Activated naive CD8-positive, alpha-beta T cell treated with anti-CD3 and anti-CD28 coated beads for 36 hours (primary cell): Measurements from ENCODE around the gene BOD1L1. TPM values are rescaled to one million over a fixed set of nuclear protein-coding genes. Genes with fewer than 3 reads are reported as not detected.
A peak's percentile ranks its signal among the peaks of the same experiment; 100 is the strongest.

ENCODE experiments used
- DNase-seq: peaks from one replicate; pipeline ENCODE4 v3.0.0; 2021
- H3K27ac Mint-ChIP-seq: one replicate; pipeline ENCODE4 v1.8.0; 2022; ENCODE audit warnings: mild to moderate bottlenecking, moderate library complexity, mixed read lengths
- H3K27me3 Mint-ChIP-seq: one replicate; pipeline ENCODE4 v1.8.0; 2022; ENCODE audit warnings: mild to moderate bottlenecking, mixed read lengths
- H3K36me3 Mint-ChIP-seq: one replicate; pipeline ENCODE4 v1.8.0; 2021; ENCODE audit warnings: mild to moderate bottlenecking, mixed read lengths
- H3K4me1 Mint-ChIP-seq: one replicate; pipeline ENCODE4 v1.8.0; 2021; ENCODE audit warnings: mixed read lengths
- H3K4me3 Mint-ChIP-seq: one replicate; pipeline ENCODE4 v1.8.0; 2022; ENCODE audit warnings: mild to moderate bottlenecking, moderate library complexity, mixed read lengths
- H3K9me3 Mint-ChIP-seq: one replicate; pipeline ENCODE4 v1.8.0; 2022; ENCODE audit warnings: mixed read lengths
- total RNA-seq, 2 experiments: library from RNA; stranded (reverse); gene quantifications; one replicate each; pipeline ENCODE4 v1.2.3, GENCODE V29; 2021

Gene BOD1L1
- total RNA-seq, 2 experiments from 2014 or later: 33.5 to 34.8 TPM

- H3K4me1 Mint-ChIP-seq: no peaks in the 10 kb centered on the region
- H3K27ac Mint-ChIP-seq: no peak overlapping the region
- DNase-seq: no peak
- H3K36me3 Mint-ChIP-seq: no peaks in the 10 kb centered on the region
- no peaks in the 10 kb centered on the region for H3K9me3 Mint-ChIP-seq
- H3K27me3 Mint-ChIP-seq: peaks cover 9% of the 10 kb centered on the region
- H3K4me3 Mint-ChIP-seq: no peak overlapping the region
Observed at GRCh38 chr4:13640149-13640940, 12.8 kb upstream of the BOD1L1 start.

GRCh38 chr4:13635286-13635799 lies 7.8 kb upstream of the BOD1L1 start:
- H3K4me1 Mint-ChIP-seq: no peaks in the 10 kb centered on the region
- H3K9me3 Mint-ChIP-seq: no peaks in the 10 kb centered on the region
- H3K36me3 Mint-ChIP-seq: peaks cover 2% of the 10 kb centered on the region
- H3K27me3 Mint-ChIP-seq: peaks cover 5% of the 10 kb centered on the region
- no peak overlapping the region for H3K4me3 Mint-ChIP-seq
- DNase-seq: no peak
- H3K27ac Mint-ChIP-seq: no peak overlapping the region

- Mint-ChIP-seq H3K4me1 (peaks cover 1% of the 10 kb centered on the region), H3K27ac (no peak overlapping the region), H3K36me3 (peaks cover 2% of the 10 kb centered on the region), H3K9me3 (no peaks in the 10 kb centered on the region), H3K27me3 (no peaks in the 10 kb centered on the region), H3K4me3 (no peak overlapping the region)
- no peak for DNase-seq
Observed at GRCh38 chr4:13633671-13634070, 6.1 kb upstream of the BOD1L1 start.

- no peaks in the 10 kb centered on the region for H3K27me3 Mint-ChIP-seq
- peak overlapping the region; percentile 95 for H3K4me3 Mint-ChIP-seq
- H3K27ac Mint-ChIP-seq: peak overlapping the region; percentile 91
- H3K4me1 Mint-ChIP-seq: peaks cover 36% of the 10 kb centered on the region
- peaks cover 5% of the 10 kb centered on the region for H3K36me3 Mint-ChIP-seq
- DNase-seq: no peak
- no peaks in the 10 kb centered on the region for H3K9me3 Mint-ChIP-seq
Observed at GRCh38 chr4:13627178-13627605, 333 bp downstream of the BOD1L1 start.

GRCh38 chr4:13626492-13627177 lies 890 bp downstream of the BOD1L1 start:
- Mint-ChIP-seq H3K4me3 (peak overlapping the region; percentile 82), H3K9me3 (no peaks in the 10 kb centered on the region), H3K4me1 (peaks cover 38% of the 10 kb centered on the region), H3K27me3 (no peaks in the 10 kb centered on the region), H3K27ac (peak overlapping the region; percentile 32), H3K36me3 (peaks cover 3% of the 10 kb centered on the region)
- no peak for DNase-seq

GRCh38 chr4:13618212-13618806 lies 9.2 kb downstream of the BOD1L1 start:
- Mint-ChIP-seq H3K27ac (no peak overlapping the region), H3K9me3 (no peaks in the 10 kb centered on the region), H3K4me1 (peaks cover 37% of the 10 kb centered on the region), H3K4me3 (no peak overlapping the region), H3K36me3 (peaks cover 14% of the 10 kb centered on the region), H3K27me3 (no peaks in the 10 kb centered on the region)
- no peak for DNase-seq

GRCh38 chr4:13617801-13618200 lies 9.7 kb downstream of the BOD1L1 start:
- no peak overlapping the region for H3K4me3 Mint-ChIP-seq
- DNase-seq: no peak
- no peaks in the 10 kb centered on the region for H3K9me3 Mint-ChIP-seq
- peaks cover 14% of the 10 kb centered on the region for H3K36me3 Mint-ChIP-seq
- no peak overlapping the region for H3K27ac Mint-ChIP-seq
- H3K4me1 Mint-ChIP-seq: peaks cover 32% of the 10 kb centered on the region
- no peaks in the 10 kb centered on the region for H3K27me3 Mint-ChIP-seq

- peaks cover 14% of the 10 kb centered on the region for H3K36me3 Mint-ChIP-seq
- H3K9me3 Mint-ChIP-seq: no peaks in the 10 kb centered on the region
- H3K4me1 Mint-ChIP-seq: peaks cover 30% of the 10 kb centered on the region
- H3K27ac Mint-ChIP-seq: no peak overlapping the region
- no peak overlapping the region for H3K4me3 Mint-ChIP-seq
- H3K27me3 Mint-ChIP-seq: no peaks in the 10 kb centered on the region
- no peak for DNase-seq
Observed at GRCh38 chr4:13616597-13616996, 10.9 kb downstream of the BOD1L1 start.

GRCh38 chr4:13615161-13615560 lies 12.4 kb downstream of the BOD1L1 start:
- DNase-seq: no peak
- H3K36me3 Mint-ChIP-seq: peaks cover 18% of the 10 kb centered on the region
- H3K9me3 Mint-ChIP-seq: no peaks in the 10 kb centered on the region
- H3K4me1 Mint-ChIP-seq: peaks cover 21% of the 10 kb centered on the region
- H3K4me3 Mint-ChIP-seq: no peak overlapping the region
- no peak overlapping the region for H3K27ac Mint-ChIP-seq
- no peaks in the 10 kb centered on the region for H3K27me3 Mint-ChIP-seq

- Mint-ChIP-seq H3K27ac (no peak overlapping the region), H3K4me1 (peaks cover 18% of the 10 kb centered on the region), H3K36me3 (peaks cover 18% of the 10 kb centered on the region), H3K4me3 (no peak overlapping the region), H3K27me3 (no peaks in the 10 kb centered on the region), H3K9me3 (no peaks in the 10 kb centered on the region)
- no peak for DNase-seq
Observed at GRCh38 chr4:13612569-13612968, 15.0 kb downstream of the BOD1L1 start.

- Mint-ChIP-seq H3K4me3 (no peak overlapping the region), H3K36me3 (peaks cover 18% of the 10 kb centered on the region), H3K27ac (no peak overlapping the region), H3K4me1 (peaks cover 18% of the 10 kb centered on the region), H3K27me3 (no peaks in the 10 kb centered on the region), H3K9me3 (no peaks in the 10 kb centered on the region)
- no peak for DNase-seq
Observed at GRCh38 chr4:13611283-13611842, 16.2 kb downstream of the BOD1L1 start.

- Mint-ChIP-seq H3K4me3 (no peak overlapping the region), H3K27ac (no peak overlapping the region), H3K27me3 (no peaks in the 10 kb centered on the region), H3K36me3 (peaks cover 48% of the 10 kb centered on the region), H3K9me3 (no peaks in the 10 kb centered on the region), H3K4me1 (no peaks in the 10 kb centered on the region)
- DNase-seq: no peak
Observed at GRCh38 chr4:13605330-13605729, 22.2 kb downstream of the BOD1L1 start.

GRCh38 chr4:13601848-13602247 lies 25.7 kb downstream of the BOD1L1 start:
- Mint-ChIP-seq H3K27ac (no peak overlapping the region), H3K9me3 (no peaks in the 10 kb centered on the region), H3K27me3 (no peaks in the 10 kb centered on the region), H3K36me3 (peaks cover 45% of the 10 kb centered on the region), H3K4me3 (no peak overlapping the region), H3K4me1 (no peaks in the 10 kb centered on the region)
- DNase-seq: no peak

- Mint-ChIP-seq H3K4me3 (no peak overlapping the region), H3K27ac (no peak overlapping the region), H3K9me3 (no peaks in the 10 kb centered on the region), H3K27me3 (no peaks in the 10 kb centered on the region), H3K4me1 (no peaks in the 10 kb centered on the region), H3K36me3 (peaks cover 43% of the 10 kb centered on the region)
- no peak for DNase-seq
Observed at GRCh38 chr4:13601048-13601447, 26.5 kb downstream of the BOD1L1 start.

GRCh38 chr4:13599159-13599558 lies 28.4 kb downstream of the BOD1L1 start:
- Mint-ChIP-seq H3K36me3 (peaks cover 39% of the 10 kb centered on the region), H3K4me3 (no peak overlapping the region), H3K27ac (no peak overlapping the region), H3K4me1 (no peaks in the 10 kb centered on the region), H3K9me3 (no peaks in the 10 kb centered on the region), H3K27me3 (no peaks in the 10 kb centered on the region)
- DNase-seq: no peak
